NCI-H1694 treated with DMSO at 0.1 percent for 48 hours (cell line): ENCODE data around the gene HHAT.
A peak's percentile ranks its signal among the peaks of the same experiment; 100 is the strongest.
"Not testable (repeated sequence)": the region's sequence is repeated elsewhere in the genome, so short reads cannot be mapped to it uniquely, and the experiment has no call there.

Experiments
- DNase-seq: peaks from one replicate; lab custom pipeline; 2025; lab: John Stamatoyannopoulos, UW

HHAT gene

DNA sequence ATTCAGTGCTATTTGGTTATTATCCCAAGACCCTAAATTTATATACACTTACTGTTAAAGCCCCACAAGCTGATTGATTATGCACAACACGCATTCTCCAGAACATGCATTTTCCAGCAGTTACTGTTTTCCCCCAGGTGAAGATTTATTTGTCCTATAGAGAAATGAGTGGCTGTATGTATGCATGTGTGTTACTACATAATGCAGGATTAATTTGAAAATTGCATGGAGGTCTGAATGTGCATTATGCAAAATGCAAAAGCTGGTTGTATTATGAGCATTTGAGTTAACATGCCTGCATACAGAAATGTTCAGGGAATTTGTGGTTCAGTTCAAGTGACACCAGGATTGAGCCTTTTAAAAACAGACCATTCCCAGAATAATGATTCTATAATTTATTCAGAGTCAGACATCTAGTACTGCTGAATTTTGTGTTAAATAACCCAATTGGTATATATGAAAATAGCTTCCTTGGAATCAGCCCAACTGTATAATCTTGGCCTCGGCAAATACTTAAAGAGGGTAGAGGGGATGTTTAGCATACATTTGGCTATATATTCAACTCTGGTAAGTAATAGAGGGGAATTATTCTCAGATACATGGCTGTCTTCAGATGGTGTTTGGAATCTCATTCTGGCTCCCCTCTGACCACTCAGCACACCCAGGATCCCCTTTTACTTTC, 320.0 kb downstream of the HHAT start:
- no peak for DNase-seq

GRCh38 chr1:210650403-210650802, 321.7 kb downstream of the HHAT start:
- no peak for DNase-seq

DNA sequence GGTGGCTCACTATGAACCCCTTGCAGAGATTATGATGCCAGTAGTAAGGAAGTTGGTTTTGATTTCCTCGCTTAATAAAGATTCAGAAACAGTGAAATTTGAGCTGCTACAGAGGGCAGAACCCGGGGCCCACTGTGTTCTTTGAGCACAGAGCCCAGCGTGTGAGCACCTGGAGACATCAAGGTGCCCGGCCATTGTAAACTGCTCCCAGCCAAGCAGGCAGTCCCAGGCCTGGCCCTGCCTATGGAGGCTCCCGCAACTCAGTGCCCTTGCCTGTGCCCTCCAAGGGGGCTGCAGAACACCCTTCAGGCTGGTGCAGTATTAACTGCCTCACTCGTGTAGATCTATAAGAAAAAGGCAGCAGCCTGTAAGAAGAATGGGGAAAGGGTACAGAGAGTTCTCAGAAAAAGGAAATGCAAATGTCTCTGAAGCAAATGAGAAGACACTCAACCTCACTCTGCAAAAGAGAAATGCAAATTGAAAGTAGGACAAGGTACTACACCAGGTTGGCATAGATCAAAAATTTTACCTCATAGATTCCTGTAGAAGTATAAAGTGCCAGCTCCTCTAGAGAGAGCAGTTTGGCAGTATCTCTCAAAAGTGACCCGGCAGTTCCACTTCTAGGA, 323.7 kb downstream of the HHAT start:
- DNase-seq = no peak

DNA sequence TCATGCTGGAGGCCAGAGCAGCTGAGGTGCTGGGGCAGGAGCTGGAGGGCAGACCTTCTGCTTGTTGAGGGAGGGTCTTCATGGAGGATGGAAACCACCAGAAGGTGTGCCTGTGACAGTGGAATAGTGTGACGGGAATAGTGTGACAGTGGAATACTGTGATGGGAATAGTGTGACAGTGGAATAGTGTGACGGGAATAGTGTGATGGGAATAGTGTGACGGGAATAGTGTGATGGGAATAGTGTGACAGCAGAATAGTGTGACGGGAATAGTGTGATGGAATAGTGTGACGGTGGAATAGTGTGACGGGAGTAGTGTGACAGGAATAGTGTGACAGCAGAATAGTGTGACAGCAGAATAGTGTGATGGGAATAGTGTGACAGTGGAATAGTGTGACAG, 325.1 kb downstream of the HHAT start:
- no peak for DNase-seq

- DNase-seq = no peak
These were observed 325.7 kb downstream of the HHAT start for GRCh38 chr1:210654176-210654981.

DNA sequence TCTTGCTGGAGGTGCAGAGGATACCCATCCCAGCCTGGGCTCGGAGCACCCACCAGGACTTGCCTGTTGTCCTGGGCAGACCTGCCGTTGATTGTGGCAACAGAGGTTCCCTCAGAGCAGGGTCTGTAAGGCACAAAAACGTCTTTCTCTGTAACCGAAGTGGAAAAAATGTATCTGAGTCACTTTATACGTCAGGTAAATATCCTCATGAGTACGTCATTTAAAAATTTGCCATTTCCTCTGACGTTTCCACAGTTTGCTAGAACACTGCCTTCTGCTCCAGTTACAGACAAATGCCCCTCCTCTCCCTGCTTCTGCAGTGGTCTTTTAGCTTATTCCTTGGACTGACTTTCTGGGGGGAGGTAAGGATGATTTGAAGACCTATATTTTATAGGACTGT, 326.8 kb downstream of the HHAT start:
- no peak for DNase-seq

DNA sequence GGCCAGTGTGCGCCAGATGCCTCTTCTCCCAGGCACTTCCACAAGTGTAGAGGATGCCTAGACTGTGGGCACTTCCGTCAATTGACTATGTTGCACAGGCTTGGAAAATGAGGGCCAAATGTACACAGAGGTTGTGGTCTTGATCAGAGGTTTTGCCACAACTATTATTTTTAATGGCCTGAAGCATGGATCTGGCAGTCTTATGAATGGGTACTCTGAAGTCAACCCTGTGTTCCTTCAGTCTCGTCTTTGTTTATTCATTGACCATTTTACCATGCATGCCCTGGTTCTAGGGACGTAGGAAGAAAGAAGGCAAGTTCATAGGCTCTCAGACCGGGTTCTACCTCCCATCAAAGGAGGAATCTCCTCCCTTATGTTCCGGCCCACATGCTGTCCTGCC, 329.1 kb downstream of the HHAT start:
- no peak for DNase-seq

GRCh38 chr1:210661520-210661919, 332.8 kb downstream of the HHAT start:
- not testable (repeated sequence) for DNase-seq

DNA sequence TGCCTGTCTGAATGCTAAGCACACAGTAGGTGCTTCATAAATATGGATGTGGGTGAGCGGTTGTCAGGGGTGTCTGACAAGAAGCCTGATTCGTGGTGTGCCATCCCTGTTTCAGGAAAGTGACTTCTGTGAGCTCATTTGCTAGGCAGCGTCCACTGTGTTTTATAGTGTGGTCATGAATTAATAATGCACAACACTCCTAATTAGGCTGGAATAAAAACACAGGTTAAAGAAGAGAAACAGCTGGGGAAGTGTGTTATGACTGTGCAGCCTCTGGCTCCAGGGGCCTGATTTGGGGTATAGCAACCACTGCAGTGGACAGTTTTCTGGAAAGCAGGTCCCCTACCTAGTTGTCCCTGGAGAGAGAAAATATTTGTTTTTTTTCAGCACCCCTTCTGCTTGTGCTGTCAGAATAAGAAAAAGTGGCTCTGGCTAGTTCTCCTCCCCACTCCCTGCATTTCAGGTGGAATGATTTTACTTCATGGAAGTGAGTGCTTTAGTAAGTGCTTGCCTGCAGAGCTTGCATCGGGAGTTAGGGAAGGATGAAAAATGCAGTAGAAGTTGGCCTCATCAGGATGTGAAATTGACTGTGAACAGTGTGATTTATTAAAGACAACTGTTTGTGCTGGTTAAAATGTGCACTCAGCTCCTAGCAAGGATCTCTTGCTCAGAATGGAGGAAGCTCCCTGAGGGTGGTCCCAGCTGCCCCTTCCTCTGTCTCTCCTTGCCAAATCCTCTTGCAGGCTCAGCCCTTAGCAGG, 333.8 kb downstream of the HHAT start:
- peak; percentile 22 for DNase-seq

- DNase-seq = peak; percentile 75
These were observed 335.2 kb downstream of the HHAT start for GRCh38 chr1:210663730-210664573.

DNA sequence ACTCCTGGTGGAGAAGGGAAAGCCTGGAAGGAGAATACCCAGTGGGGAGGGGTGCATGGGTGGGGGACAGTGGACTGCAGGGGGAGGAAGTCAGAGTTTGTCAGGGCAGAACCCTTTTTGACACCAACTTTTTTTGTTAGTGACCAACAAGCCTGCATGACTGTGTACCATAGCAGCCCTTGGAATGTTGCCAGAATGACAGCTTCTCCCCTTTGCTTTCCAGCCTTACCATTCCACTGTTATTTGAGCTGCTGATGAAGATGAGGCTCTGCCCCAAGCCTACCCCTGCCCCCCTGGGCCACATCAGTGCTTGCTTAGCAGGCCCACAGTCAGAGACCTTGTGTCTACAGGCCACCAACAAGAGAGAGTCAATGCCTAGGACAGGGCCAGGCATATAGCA, 341.2 kb downstream of the HHAT start:
- peak; percentile 14 for DNase-seq

GRCh38 chr1:210674151-210674550, 345.4 kb downstream of the HHAT start:
- DNase-seq = no peak

- DNase-seq = no peak
These were observed 347.8 kb downstream of the HHAT start for GRCh38 chr1:210676539-210676938.

- no peak for DNase-seq
These were observed 348.8 kb downstream of the HHAT start for GRCh38 chr1:210677533-210677932.

DNA sequence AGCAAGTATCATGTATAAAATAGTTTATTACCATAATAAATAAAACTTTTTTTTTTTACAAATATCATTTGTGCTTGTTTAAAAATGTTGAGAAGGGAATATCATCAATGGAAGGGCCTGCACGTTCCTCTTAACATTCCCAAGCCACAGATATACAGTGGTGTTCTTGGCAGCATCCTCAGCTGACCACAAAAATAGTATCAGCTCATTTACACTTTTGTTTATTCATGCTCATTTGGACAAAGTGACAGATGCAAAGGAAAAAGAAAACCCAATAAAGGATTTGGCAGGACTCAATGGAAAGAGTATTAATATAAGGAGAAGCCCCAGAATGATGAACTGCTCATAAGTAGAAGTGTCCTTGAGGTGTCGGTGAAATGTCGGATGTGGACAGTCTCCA, 349.6 kb downstream of the HHAT start:
- no peak for DNase-seq

GRCh38 chr1:210681158-210681557, 352.5 kb downstream of the HHAT start:
- no peak for DNase-seq

- DNase-seq = no peak
These were observed 354.8 kb downstream of the HHAT start for GRCh38 chr1:210683403-210684047.

DNA sequence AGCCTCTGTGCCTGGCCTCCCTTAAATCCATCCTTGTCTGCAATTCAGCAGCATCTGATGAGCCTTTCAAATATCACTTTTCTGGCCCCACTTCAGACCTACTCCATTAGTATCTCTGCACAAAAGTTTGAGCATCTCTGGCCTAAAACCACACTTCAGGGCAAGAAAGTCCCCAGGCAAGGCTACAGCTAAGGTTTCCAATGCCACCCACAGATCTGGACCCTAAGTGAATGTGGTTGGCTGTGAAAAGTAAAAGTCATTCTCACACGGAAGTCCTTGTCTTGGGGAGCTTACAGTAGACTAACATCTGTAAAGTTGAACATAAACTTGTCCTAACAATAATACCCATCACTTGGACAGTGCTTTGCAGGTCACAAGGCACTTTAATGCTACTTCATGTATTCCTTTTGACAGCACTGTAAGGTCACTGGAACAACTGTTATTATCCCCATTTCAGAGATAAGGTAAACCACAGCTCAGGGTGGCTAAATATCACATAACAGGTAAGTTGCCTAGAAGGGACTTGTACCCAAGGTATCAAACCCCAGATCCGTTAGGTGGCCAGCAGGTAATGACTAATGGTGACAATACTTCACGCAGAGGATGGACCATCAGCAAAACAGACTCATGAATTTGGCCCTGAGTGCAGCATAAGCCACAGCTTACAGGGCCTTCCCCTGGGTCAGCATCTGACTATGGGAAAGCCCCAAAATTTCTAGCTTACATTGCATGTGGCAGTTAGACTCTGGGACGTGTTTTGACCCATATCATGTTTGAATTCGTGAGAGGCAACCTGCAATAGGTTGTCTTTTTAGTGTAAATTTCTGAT, 356.0 kb downstream of the HHAT start:
- no peak for DNase-seq

- no peak for DNase-seq
These were observed 356.6 kb downstream of the HHAT start for GRCh38 chr1:210685295-210685650.

DNA sequence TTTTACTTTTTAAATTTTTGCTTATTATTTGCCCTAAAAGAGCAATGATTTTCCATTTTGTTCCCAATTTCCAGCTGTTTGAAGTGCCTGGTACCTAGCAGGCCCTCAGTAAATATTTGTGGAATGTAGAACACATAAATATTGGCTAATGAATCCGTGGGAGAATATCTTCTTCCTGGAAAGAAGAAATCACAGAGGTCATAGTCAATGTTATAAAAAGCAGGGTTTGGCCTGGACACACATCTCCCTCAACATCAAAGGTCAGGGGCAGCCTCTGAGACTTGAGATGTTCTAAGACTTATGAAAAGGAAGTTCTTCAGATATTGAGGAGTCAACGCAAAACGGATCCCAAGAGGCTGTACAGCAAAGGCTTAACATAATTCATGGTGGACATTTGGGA, 358.1 kb downstream of the HHAT start:
- DNase-seq = no peak
